ENCODE measurements around the gene INTS3. TPM values are rescaled to one million over a fixed set of nuclear protein-coding genes. Genes with fewer than 3 reads are reported as not detected.

Gene INTS3
- total RNA-seq, 6 experiments from 2014 or later, result 33.6 to 43.8 (median 36.4) TPM

DNA sequence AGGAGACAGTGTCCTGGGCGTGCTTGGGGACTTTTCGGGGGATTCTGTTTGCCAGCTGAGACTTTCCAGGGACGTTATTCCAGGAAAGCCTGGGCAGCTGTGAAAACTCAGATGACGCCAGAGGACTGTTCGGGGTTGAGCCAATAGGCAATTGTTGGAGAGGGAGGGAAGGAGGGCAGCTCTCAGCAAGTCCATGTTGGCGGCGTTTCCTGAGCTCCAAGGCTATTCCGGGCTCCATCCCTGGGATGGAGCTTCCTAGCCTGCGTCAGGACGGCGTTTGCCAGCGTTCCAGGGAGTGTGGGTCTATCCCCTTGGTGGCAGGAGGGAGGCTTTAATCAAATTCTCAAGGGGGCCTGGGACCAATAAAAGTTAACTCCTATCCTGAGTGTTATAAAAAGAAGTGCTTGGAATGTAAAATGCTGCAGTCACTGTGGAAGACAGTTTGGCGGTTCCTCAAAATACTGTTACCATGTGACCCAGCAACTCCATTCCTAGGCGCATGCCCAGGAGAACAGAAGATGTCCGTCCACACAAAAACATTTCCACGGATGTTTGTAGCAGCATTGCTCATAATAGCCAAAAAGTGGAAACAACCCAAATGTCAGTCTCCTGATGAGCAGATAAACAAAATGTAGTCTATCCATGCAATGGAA lies 62.6 kb downstream of the INTS3 start:
- Mint-ChIP-seq H3K4me1 (ENCODE audit: low read depth) (peaks cover 23% of the 10 kb centered on the region), H3K9me3 (no peaks in the 10 kb centered on the region), H3K27me3 (ENCODE audit: insufficient read depth) (peaks cover 3% of the 10 kb centered on the region), H3K36me3 (ENCODE audit: low read depth) (no peaks in the 10 kb centered on the region), H3K27ac (peak overlapping the region; percentile 95), H3K4me3 (peak overlapping the region; percentile 82)
- DNase-seq, result peak; percentile 48
- TF ChIP-seq, protein P1, sequence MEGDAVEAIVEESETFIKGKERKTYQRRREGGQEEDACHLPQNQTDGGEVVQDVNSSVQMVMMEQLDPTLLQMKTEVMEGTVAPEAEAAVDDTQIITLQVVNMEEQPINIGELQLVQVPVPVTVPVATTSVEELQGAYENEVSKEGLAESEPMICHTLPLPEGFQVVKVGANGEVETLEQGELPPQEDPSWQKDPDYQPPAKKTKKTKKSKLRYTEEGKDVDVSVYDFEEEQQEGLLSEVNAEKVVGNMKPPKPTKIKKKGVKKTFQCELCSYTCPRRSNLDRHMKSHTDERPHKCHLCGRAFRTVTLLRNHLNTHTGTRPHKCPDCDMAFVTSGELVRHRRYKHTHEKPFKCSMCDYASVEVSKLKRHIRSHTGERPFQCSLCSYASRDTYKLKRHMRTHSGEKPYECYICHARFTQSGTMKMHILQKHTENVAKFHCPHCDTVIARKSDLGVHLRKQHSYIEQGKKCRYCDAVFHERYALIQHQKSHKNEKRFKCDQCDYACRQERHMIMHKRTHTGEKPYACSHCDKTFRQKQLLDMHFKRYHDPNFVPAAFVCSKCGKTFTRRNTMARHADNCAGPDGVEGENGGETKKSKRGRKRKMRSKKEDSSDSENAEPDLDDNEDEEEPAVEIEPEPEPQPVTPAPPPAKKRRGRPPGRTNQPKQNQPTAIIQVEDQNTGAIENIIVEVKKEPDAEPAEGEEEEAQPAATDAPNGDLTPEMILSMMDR (IDR thresholded peaks at IDR 0.05), result no peak

DNA sequence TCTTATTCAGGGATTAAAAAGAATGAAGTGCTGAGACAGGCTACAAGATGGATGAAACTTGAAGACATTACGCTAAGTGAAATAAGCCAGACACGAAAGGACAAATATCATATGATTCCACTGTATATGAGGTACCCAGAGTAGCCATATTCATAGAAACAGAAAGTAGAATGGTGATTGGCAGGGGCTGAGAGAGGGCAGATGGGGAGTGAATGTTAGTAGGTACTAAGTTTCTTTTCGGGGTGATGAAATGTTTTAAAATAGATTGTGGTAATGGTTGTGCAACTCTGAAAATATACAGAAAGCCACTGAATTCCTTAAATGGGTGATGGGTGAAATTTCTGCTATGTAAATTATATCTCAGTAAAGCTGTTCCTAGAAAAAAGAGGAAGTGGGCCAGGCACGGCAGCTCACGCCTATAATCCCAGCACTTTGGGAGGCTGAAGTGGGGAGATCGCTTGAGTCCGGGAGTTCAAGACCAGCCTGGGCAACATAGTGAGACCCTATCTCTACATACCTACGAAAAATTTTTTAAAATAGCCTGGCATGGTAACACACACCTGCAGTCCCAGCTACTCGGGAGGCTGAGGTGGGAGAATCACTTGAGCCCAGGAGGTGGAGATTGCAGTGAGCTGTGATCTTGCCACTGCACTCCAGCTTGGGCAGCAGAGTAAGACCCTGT lies 63.3 kb downstream of the INTS3 start:
- H3K4me3 Mint-ChIP-seq, result peak overlapping the region; percentile 82
- no peaks in the 10 kb centered on the region for H3K9me3 Mint-ChIP-seq
- H3K27ac Mint-ChIP-seq, result peak overlapping the region; percentile 95
- H3K36me3 Mint-ChIP-seq (ENCODE audit: low read depth), result no peaks in the 10 kb centered on the region
- peaks cover 3% of the 10 kb centered on the region for H3K27me3 Mint-ChIP-seq (ENCODE audit: insufficient read depth)
- TF ChIP-seq, protein P1 (IDR thresholded peaks at IDR 0.05), result no peak
- H3K4me1 Mint-ChIP-seq (ENCODE audit: low read depth), result peaks cover 23% of the 10 kb centered on the region
- DNase-seq, result peak; percentile 88

DNA sequence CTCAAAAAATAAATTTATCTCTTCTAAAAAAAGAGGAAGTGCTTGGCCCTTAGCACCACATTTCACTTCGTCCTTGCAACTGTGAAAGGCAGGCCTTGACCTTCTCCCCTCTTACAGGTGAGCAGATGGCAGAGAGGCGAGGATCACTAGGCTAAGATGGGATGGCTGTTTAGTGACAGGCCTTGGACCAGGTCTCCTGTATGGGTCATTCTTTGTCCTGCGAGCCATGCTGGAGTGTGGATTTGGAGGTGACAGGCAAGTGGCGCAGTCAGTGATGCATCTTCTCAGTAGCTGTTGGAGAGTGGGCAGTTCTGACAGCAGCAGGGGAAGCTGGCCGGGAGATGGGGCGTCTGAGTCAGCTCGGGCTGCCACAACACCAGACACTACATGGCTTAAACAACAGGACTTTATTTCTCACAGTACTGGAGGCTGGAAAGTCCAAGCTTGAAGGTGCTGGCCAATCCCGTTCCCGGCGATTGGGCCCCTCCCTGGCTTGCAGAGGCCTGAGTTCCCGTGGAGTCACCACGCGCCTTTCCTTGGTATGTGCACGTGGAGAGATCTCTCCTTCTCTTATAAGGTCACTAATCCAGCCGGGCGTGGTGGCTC lies 63.9 kb downstream of the INTS3 start:
- H3K27ac Mint-ChIP-seq, result peak overlapping the region; percentile 95
- H3K36me3 Mint-ChIP-seq (ENCODE audit: low read depth), result no peaks in the 10 kb centered on the region
- TF ChIP-seq, protein P1 (IDR thresholded peaks at IDR 0.05), result no peak
- H3K9me3 Mint-ChIP-seq, result no peaks in the 10 kb centered on the region
- peak overlapping the region; percentile 82 for H3K4me3 Mint-ChIP-seq
- H3K27me3 Mint-ChIP-seq (ENCODE audit: insufficient read depth), result peaks cover 3% of the 10 kb centered on the region
- peaks cover 23% of the 10 kb centered on the region for H3K4me1 Mint-ChIP-seq (ENCODE audit: low read depth)
- DNase-seq, result peak; percentile 41

DNA sequence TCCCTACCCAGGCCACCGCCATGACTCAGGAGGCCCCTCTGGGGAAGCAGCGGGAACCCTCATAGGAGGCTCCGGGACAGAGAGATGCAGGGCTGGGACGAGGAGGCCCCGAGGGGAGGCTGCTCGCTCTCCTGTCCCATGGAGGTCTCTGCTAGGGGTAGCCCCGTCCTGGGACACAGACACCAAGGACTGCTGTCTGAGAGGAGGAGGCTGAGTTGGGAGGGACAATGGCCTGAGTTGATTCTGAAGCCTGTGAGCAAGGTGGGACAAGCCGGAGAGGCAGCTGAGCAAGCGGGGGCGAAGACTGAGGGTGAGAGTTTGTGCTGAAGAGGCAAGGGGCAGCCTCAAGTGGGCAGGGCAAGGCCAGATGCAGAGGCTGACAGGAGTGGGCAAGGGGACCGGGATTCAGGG lies 64.8 kb downstream of the INTS3 start:
- Mint-ChIP-seq H3K27me3 (ENCODE audit: insufficient read depth) (no peaks in the 10 kb centered on the region; the same call in 1 of the 2 replicates), H3K4me1 (ENCODE audit: low read depth) (peaks cover 23% of the 10 kb centered on the region), H3K27ac (peak overlapping the region; percentile 9; the same call in 1 of the 2 replicates), H3K36me3 (ENCODE audit: low read depth) (no peaks in the 10 kb centered on the region), H3K9me3 (no peaks in the 10 kb centered on the region), H3K4me3 (no peak overlapping the region)
- TF ChIP-seq, protein P1 (IDR thresholded peaks at IDR 0.05), result no peak
- no peak for DNase-seq

DNA sequence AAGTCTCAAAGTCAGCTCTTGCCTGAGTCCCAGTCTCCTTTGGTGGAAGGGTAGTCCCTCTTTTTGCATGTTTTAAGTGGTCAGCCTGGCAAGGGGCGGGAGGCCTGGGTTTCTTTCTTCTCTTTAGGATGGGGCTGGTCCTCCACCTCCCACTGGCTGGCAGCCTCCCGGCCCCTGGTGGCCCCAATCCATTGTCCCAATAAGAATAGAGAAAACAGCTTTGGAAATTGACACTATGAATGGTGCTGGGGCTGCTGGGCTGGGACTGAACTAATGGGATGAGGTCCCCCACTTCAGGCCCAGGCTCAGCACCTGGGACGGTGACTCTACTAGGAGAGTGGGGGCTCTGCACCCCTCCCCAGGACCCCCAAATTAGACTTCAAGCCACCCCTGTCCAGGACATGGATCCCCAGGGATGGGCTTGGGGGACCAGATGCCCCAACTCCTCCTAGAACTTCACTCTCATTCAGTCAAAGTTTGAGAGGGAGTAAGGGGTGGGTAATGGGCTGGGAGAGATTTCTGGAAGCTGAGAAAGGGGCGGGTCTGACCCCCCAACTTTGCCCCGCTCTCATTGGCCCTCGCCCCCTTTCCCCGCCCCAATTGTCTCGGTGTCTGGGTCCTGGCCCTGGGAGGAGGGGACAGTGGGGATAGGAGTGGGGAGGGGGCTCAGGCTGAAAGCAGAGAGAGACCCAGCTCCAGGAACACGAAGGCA lies 65.6 kb downstream of the INTS3 start:
- Mint-ChIP-seq H3K9me3 (no peaks in the 10 kb centered on the region), H3K4me3 (no peak overlapping the region), H3K27me3 (ENCODE audit: insufficient read depth) (no peaks in the 10 kb centered on the region; the same call in 1 of the 2 replicates), H3K36me3 (ENCODE audit: low read depth) (no peaks in the 10 kb centered on the region), H3K4me1 (ENCODE audit: low read depth) (peaks cover 23% of the 10 kb centered on the region), H3K27ac (no peak overlapping the region)
- DNase-seq, result no peak
- TF ChIP-seq, protein P1 (IDR thresholded peaks at IDR 0.05), result no peak

Measured in HFFc6 (cell line).